HCT116 (cell line): ENCODE data around the gene NOTUM. TPM values are rescaled to one million over a fixed set of nuclear protein-coding genes. Genes with fewer than 3 reads are reported as not detected.

Experiments
- ATAC-seq: fragments of 200-7000 bp; cut with Tn5 transposase; 2 replicates; pipeline ENCODE4 v1.9.1; 2020; ENCODE audit warnings: mild to moderate bottlenecking, moderate library complexity
- BruUV-seq: library from RNA; stranded (reverse); fragments of 400-500 nt; replicated peaks from 2 replicates; lab custom pipeline; 2021; lab: Mats Ljungman, UMichigan
- CTCF ChIA-PET: fragments of 300-600 bp; sonication (Branson Sonifier 250); formaldehyde crosslinking; loops from one replicate; lab custom pipeline; 2021; ENCODE audit warnings: antibody characterized with exemption; lab: Charles Lee
- POLR2A ChIA-PET: fragments of 300-600, 350-600 bp; sonication (Branson Sonifier 250); formaldehyde crosslinking; loops from one replicate; lab custom pipeline; 2021; ENCODE audit warnings: antibody characterized with exemption; lab: Charles Lee
- RAD21 ChIA-PET, 2 experiments: fragments of 300-600 bp; sonication (Branson Sonifier 250); formaldehyde crosslinking; loops; one replicate each; lab custom pipeline; 2023; ENCODE audit warnings: low total read pairs in 2 of 2; ENCODE audit not compliant: uncharacterized antibody in 2 of 2, unreplicated experiment in 2 of 2, low non-redundant PET in 1 of 2; lab: Charles Lee
- DNase-seq: peaks from one replicate; pipeline ENCODE4 v3.0.0-alpha.2; 2010; ENCODE audit warnings: low read depth, low spot score
- H2AFZ ChIP-seq: fragments of 200-600 bp; shearing (Covaris generic), sonication (generic); 2 replicates; pipeline ENCODE4 v1.6.1; 2017; ENCODE audit warnings: low read depth, mixed run types, mixed read lengths, antibody characterized with exemption, low read length; ENCODE audit not compliant: poor library complexity, severe bottlenecking
- H3K27ac ChIP-seq: 2 replicates; pipeline ENCODE4 v1.5.1; 2012; ENCODE audit warnings: low read depth, low read length
- H3K27me3 ChIP-seq: fragments of 200-600 bp; sonication (generic); 2 replicates; pipeline ENCODE4 v1.6.1; 2016; ENCODE audit warnings: mixed run types, low read length, mixed read lengths; ENCODE audit not compliant: insufficient read depth
- H3K36me3 ChIP-seq, 2 experiments: fragments of 200-500 bp in 1 of 2; fragments of 200-600 bp in 1 of 2; sonication (Bioruptor generic) in 1 of 2; sonication (generic) in 1 of 2; 2 replicates each; pipeline versions ENCODE4 v1.5.1 to v1.6.1; 2014 to 2016; ENCODE audit warnings: low read length in 2 of 2, inconsistent platforms in 1 of 2, mixed read lengths in 1 of 2, mixed run types in 1 of 2; ENCODE audit not compliant: insufficient read depth in 2 of 2, control insufficient read depth in 1 of 2
- H3K4me1 ChIP-seq, 2 experiments: fragments of 200-600 bp in 1 of 2; sonication (generic) in 1 of 2; 2 replicates each; pipeline versions ENCODE4 v1.5.1 to v1.6.1; 2012 to 2017; ENCODE audit warnings: low read length in 2 of 2, inconsistent platforms in 1 of 2, mild to moderate bottlenecking in 1 of 2, mixed read lengths in 1 of 2, mixed run types in 1 of 2, moderate library complexity in 1 of 2; ENCODE audit not compliant: insufficient read depth in 2 of 2, control insufficient read depth in 1 of 2
- H3K4me2 ChIP-seq: fragments of 200-600 bp; sonication (generic); 2 replicates; pipeline ENCODE4 v1.6.1; 2017; ENCODE audit warnings: mixed run types, low read length, mixed read lengths
- H3K4me3 ChIP-seq, 2 experiments: fragments of 200-600 bp in 1 of 2; sonication (generic) in 1 of 2; replicated peaks in 1 of 2; 2 replicates each; pipeline ENCODE4 v1.5.1; 2011 to 2016; ENCODE audit warnings: low read length in 2 of 2, control low read depth in 1 of 2, low read depth in 1 of 2, mild to moderate bottlenecking in 1 of 2, mixed read lengths in 1 of 2, mixed run types in 1 of 2
- H3K79me2 ChIP-seq: fragments of 200-600 bp; sonication (generic); 2 replicates; pipeline ENCODE4 v1.6.1; 2017; ENCODE audit warnings: mild to moderate bottlenecking, mixed run types, low read length, moderate library complexity, mixed read lengths; ENCODE audit not compliant: insufficient read depth
- H3K9ac ChIP-seq: fragments of 200-600 bp; sonication (generic); 2 replicates; pipeline ENCODE4 v1.6.1; 2016; ENCODE audit warnings: low read length, mixed read lengths
- H3K9me2 ChIP-seq: fragments of 200-600 bp; sonication (generic), shearing (Covaris generic); 2 replicates; pipeline ENCODE4 v1.6.1; 2017; ENCODE audit warnings: mixed run types, mild to moderate bottlenecking, moderate library complexity; ENCODE audit not compliant: insufficient read depth
- H3K9me3 ChIP-seq, 2 experiments: fragments of 200-500 bp in 1 of 2; fragments of 200-600 bp in 1 of 2; sonication (Bioruptor generic) in 1 of 2; sonication (generic) in 1 of 2; 2 replicates each; pipeline ENCODE4 v1.6.1; 2014 to 2017; ENCODE audit warnings: low read length in 2 of 2, mixed read lengths in 2 of 2, inconsistent platforms in 1 of 2, low read depth in 1 of 2, mild to moderate bottlenecking in 1 of 2, mixed run types in 1 of 2, moderate library complexity in 1 of 2; ENCODE audit not compliant: control insufficient read depth in 1 of 2, insufficient read depth in 1 of 2
- H4K20me1 ChIP-seq: fragments of 200-600 bp; sonication (generic), shearing (Covaris generic); 2 replicates; pipeline ENCODE4 v1.6.1; 2017; ENCODE audit warnings: mixed run types, mild to moderate bottlenecking, moderate library complexity; ENCODE audit not compliant: insufficient read depth
- CTCF ChIP-seq, 3 experiments: fragments of 200-600 bp in 1 of 3; sonication (generic) in 1 of 3; IDR thresholded peaks in 2 of 3; conservative IDR thresholded peaks in 1 of 3; 2 replicates each; pipeline ENCODE4 v1.5.1; 2012 to 2017; ENCODE audit warnings: low read depth in 2 of 3, low read length in 2 of 3, antibody characterized with exemption in 1 of 3, borderline replicate concordance in 1 of 3, control low read depth in 1 of 3, mild to moderate bottlenecking in 1 of 3, mixed read lengths in 1 of 3, mixed run types in 1 of 3, moderate library complexity in 1 of 3; ENCODE audit not compliant: insufficient read depth in 1 of 3
- ELF1 ChIP-seq: IDR thresholded peaks from 2 replicates; pipeline ENCODE4 v1.6.1; 2012; ENCODE audit warnings: low read depth, borderline replicate concordance
- EZH2phosphoT487 ChIP-seq: fragments of 200-600 bp; IDR thresholded peaks from 2 replicates; pipeline ENCODE4 v1.6.1; 2018; ENCODE audit warnings: antibody characterized with exemption, borderline replicate concordance
- POLR2A ChIP-seq: IDR thresholded peaks from 2 replicates; pipeline ENCODE4 v1.7.0; 2011; ENCODE audit warnings: borderline replicate concordance; ENCODE audit not compliant: insufficient read depth, insufficient read length; ENCODE audit errors: extremely low read depth
- SRF ChIP-seq: IDR thresholded peaks from 2 replicates; pipeline ENCODE4 v1.6.1; 2012; ENCODE audit warnings: low read depth
- TCF7L2 ChIP-seq: IDR thresholded peaks from 2 replicates; pipeline ENCODE4 v1.7.0; 2011; ENCODE audit warnings: borderline replicate concordance, inconsistent platforms; ENCODE audit not compliant: insufficient read depth, insufficient read length; ENCODE audit errors: extremely low read depth
- YY1 ChIP-seq: IDR thresholded peaks from 2 replicates; pipeline ENCODE4 v1.6.1; 2011; ENCODE audit warnings: low read length, low read depth, moderate library complexity, mild to moderate bottlenecking; ENCODE audit not compliant: insufficient replicate concordance; ENCODE audit errors: extremely low read depth
- intact Hi-C: fragments of 100-400 bp; cut with micrococcal nuclease; formaldehyde crosslinking; loops from 2 replicates; pipeline ENCODE4 v1.10.0; 2022
- total RNA-seq: library from RNA; stranded (reverse); gene quantifications from one replicate; pipeline ENCODE4 v1.2.1, GENCODE V29; 2021; ENCODE audit not compliant: unreplicated experiment
- TF ChIP-seq, protein P1 (sequence below): IDR thresholded peaks from 2 replicates; pipeline ENCODE4 v1.6.1; 2012; ENCODE audit warnings: low read depth
- TF ChIP-seq, protein P2 (sequence below): IDR thresholded peaks from 2 replicates; pipeline ENCODE4 v1.6.1; 2012
- TF ChIP-seq, protein P3 (sequence below): IDR thresholded peaks from 2 replicates; pipeline ENCODE4 v1.6.1; 2012

Gene NOTUM
- total RNA-seq, 1 experiment from 2014 or later = 12.5 TPM

DNA sequence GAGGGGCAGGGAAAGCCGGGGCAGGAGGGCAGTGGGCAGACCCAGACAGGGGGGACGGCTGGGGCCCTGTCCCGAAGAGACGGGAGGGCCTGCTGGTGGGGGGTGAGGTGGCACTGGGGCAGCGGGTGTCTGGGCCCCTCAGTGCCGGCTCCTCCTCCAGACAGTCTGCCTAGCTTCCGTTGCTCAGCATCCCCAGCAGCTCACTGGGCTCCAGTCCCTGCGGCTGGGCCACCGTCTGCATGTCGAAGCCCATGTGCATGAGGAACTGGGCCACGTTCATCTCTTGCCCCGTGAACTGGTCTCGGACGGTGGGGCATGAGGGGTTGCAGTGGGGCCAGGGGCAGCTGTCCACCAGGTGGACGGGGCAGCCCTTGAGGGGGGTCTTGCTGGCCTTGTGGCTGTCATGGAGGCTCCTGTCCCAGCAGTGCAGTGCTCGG, 8.2 kb downstream of the NOTUM start:
- H3K27ac ChIP-seq = no peak overlapping the region
- no peaks in the 10 kb centered on the region for H3K27me3 ChIP-seq
- intact Hi-C loops = no loop called here
- ChIA-PET CTCF (interaction anchor here (3.5 kb wide), 1 partner anchor 69 kb away, joined by 22 read pairs; the partner anchor contains the start of genes CENPX and LRRC45), RAD21 (no interaction called here), POLR2A (interaction anchor here (0.9 to 2.6 kb wide), 2 partner anchors 70 to 92 kb away, joined by 4 to 6 read pairs; partner anchors contain the start of genes CENPX and LRRC45)
- no peak for TF ChIP-seq TCF7L2
- TF ChIP-seq EZH2phosphoT487 = no peak
- TF ChIP-seq YY1 = no peak
- BruUV-seq = no TSS peak
- peaks cover 0 to 5% of the 10 kb centered on the region in 2 experiments; a peak in 1 of 4 replicates for H3K4me1 ChIP-seq
- no peak overlapping the region for H2AFZ ChIP-seq
- no peaks in the 10 kb centered on the region for H3K9me2 ChIP-seq
- no peaks in the 10 kb centered on the region for H3K9me3 ChIP-seq
- no peak overlapping the region for H3K9ac ChIP-seq
- no peak overlapping the region for H3K4me3 ChIP-seq
- no peaks in the 10 kb centered on the region for H4K20me1 ChIP-seq
- no peak overlapping the region for H3K4me2 ChIP-seq
- DNase-seq = no peak
- no peaks in the 10 kb centered on the region for H3K79me2 ChIP-seq
- no peaks in the 10 kb centered on the region for H3K36me3 ChIP-seq
- no peak for ATAC-seq

DNA sequence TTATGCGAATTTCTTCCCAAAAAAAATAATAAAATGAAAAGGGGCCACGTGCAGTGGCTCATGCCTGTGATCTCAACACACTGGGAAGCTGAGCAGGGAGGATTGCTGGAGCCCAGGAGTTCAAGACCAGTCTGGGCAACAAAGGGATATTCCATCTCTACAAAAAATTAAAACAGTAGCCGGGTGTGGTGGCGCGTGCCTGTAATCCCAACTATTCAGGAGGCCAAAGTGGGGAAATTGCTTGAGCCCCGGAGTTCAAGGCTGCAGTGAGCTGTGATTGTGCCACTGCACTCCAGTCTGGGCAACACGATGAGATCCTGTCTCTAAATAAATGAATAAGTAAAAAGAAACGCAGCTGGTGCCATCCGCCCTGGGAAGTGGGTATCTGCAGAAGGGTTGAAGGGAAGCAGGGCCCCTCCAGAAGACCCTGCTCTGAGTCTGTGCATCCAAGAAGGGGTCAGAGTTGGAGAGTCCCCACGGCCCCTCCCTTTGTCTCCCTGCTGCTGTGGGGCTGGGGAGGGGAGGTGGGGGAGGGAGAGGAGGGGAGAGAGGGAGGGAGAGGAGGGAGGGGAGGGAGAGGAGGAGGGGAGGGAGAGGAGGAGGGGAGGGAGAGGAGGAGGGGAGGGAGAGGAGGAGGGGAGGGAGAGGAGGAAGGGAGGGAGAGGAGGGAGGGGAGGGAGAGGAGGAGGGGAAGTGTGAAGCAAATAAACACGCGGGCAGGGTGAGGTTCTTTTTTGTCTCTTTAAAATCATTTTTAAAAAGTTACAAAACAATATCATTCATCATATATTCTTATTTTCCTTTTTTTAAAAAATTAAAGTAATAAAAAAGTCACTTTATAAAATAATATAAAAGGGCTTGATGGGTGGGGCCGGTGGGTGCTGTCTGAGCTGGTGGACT, 9.0 kb downstream of the NOTUM start:
- no peaks in the 10 kb centered on the region for H3K9me3 ChIP-seq
- H3K27ac ChIP-seq = no peak overlapping the region
- H3K36me3 ChIP-seq = no peaks in the 10 kb centered on the region
- no peaks in the 10 kb centered on the region for H3K79me2 ChIP-seq
- H4K20me1 ChIP-seq = no peaks in the 10 kb centered on the region
- no peaks in the 10 kb centered on the region for H3K27me3 ChIP-seq
- BruUV-seq = no TSS peak
- H3K4me2 ChIP-seq = no peak overlapping the region
- H3K4me3 ChIP-seq = no peak overlapping the region
- no peaks in the 10 kb centered on the region for H3K9me2 ChIP-seq
- DNase-seq (no peak), ATAC-seq (no peak)
- intact Hi-C loops = no loop called here
- no peak overlapping the region for H3K9ac ChIP-seq
- H2AFZ ChIP-seq = no peak overlapping the region
- CTCF ChIA-PET = interaction anchor here (2.0 to 3.5 kb wide), 2 partner anchors 8 to 69 kb away, joined by 7 to 22 read pairs; partner anchors contain the start of genes CENPX and LRRC45
- peaks cover 0 to 13% of the 10 kb centered on the region in 2 experiments; a peak in 1 of 4 replicates for H3K4me1 ChIP-seq
- RAD21 ChIA-PET = no interaction called here
- POLR2A ChIA-PET = interaction anchor here (0.9 to 2.6 kb wide), 2 partner anchors 70 to 91 kb away, joined by 4 to 6 read pairs; partner anchors contain the start of genes CENPX and LRRC45
- no peak for TF ChIP-seq POLR2A
- TF ChIP-seq CTCF (IDR thresholded peaks at IDR 0.05 in 2 of 3, conservative IDR thresholded peaks at IDR 0.05 in 1 of 3; ENCODE audit: borderline replicate concordance in 1 of 3, insufficient read depth in 1 of 3, low read depth in 2 of 3, low read length in 2 of 3) = no peak
- TF ChIP-seq EZH2phosphoT487 = no peak
- TF ChIP-seq, protein P1, sequence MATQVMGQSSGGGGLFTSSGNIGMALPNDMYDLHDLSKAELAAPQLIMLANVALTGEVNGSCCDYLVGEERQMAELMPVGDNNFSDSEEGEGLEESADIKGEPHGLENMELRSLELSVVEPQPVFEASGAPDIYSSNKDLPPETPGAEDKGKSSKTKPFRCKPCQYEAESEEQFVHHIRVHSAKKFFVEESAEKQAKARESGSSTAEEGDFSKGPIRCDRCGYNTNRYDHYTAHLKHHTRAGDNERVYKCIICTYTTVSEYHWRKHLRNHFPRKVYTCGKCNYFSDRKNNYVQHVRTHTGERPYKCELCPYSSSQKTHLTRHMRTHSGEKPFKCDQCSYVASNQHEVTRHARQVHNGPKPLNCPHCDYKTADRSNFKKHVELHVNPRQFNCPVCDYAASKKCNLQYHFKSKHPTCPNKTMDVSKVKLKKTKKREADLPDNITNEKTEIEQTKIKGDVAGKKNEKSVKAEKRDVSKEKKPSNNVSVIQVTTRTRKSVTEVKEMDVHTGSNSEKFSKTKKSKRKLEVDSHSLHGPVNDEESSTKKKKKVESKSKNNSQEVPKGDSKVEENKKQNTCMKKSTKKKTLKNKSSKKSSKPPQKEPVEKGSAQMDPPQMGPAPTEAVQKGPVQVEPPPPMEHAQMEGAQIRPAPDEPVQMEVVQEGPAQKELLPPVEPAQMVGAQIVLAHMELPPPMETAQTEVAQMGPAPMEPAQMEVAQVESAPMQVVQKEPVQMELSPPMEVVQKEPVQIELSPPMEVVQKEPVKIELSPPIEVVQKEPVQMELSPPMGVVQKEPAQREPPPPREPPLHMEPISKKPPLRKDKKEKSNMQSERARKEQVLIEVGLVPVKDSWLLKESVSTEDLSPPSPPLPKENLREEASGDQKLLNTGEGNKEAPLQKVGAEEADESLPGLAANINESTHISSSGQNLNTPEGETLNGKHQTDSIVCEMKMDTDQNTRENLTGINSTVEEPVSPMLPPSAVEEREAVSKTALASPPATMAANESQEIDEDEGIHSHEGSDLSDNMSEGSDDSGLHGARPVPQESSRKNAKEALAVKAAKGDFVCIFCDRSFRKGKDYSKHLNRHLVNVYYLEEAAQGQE = no peak
- TF ChIP-seq, protein P2, sequence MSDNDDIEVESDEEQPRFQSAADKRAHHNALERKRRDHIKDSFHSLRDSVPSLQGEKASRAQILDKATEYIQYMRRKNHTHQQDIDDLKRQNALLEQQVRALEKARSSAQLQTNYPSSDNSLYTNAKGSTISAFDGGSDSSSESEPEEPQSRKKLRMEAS = no peak
- no peak for TF ChIP-seq ELF1
- TF ChIP-seq, protein P3, sequence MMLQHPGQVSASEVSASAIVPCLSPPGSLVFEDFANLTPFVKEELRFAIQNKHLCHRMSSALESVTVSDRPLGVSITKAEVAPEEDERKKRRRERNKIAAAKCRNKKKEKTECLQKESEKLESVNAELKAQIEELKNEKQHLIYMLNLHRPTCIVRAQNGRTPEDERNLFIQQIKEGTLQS = no peak
- TF ChIP-seq SRF = no peak
